CD14-positive monocyte (primary cell): ENCODE data around the gene CAMTA1. TPM values are rescaled to one million over a fixed set of nuclear protein-coding genes. Genes with fewer than 3 reads are reported as not detected.

Source experiments
- DNase-seq, 3 donors: peaks; one replicate each; pipeline ENCODE4 v3.0.0-alpha.2; 2011 to 2022
- H2AFZ ChIP-seq: 2 replicates; pipeline ENCODE4 v1.6.0; 2012; ENCODE audit warnings: mild to moderate bottlenecking, low read depth, low read length, inconsistent platforms; ENCODE audit not compliant: insufficient read depth, poor library complexity, severe bottlenecking
- H3K27ac ChIP-seq, 2 donors: 1 replicate in 1 of 2; 2 replicates in 1 of 2; pipeline ENCODE4 v1.5.1; 2012 to 2013; ENCODE audit warnings: low read length in 2 of 2, control low read depth in 1 of 2, inconsistent platforms in 1 of 2, low read depth in 1 of 2, mild to moderate bottlenecking in 1 of 2
- H3K27me3 ChIP-seq, 2 donors: one replicate each; pipeline versions ENCODE4 v1.6.0 to v1.6.1; 2011 to 2013; ENCODE audit warnings: low read length in 2 of 2; ENCODE audit not compliant: control insufficient read depth in 2 of 2, insufficient read depth in 2 of 2
- H3K36me3 ChIP-seq, 2 donors: replicated peaks in 1 of 2; 1 replicate in 1 of 2; 2 replicates in 1 of 2; pipeline versions ENCODE4 v1.5.1 to v1.6.1; 2012 to 2013; ENCODE audit warnings: low read length in 2 of 2, control low read depth in 1 of 2, inconsistent platforms in 1 of 2, mild to moderate bottlenecking in 1 of 2; ENCODE audit not compliant: insufficient read depth in 2 of 2, control insufficient read depth in 1 of 2
- H3K4me1 ChIP-seq, 2 donors: 1 replicate in 1 of 2; 2 replicates in 1 of 2; pipeline versions ENCODE4 v1.5.1 to v1.6.1; 2012 to 2013; ENCODE audit warnings: low read length in 2 of 2, control low read depth in 1 of 2, inconsistent platforms in 1 of 2, mild to moderate bottlenecking in 1 of 2, moderate library complexity in 1 of 2; ENCODE audit not compliant: insufficient read depth in 2 of 2, control insufficient read depth in 1 of 2
- H3K4me2 ChIP-seq: replicated peaks from 2 replicates; pipeline ENCODE3; 2012; ENCODE audit warnings: low read length, moderate library complexity, mild to moderate bottlenecking; ENCODE audit not compliant: poor library complexity, severe bottlenecking; ENCODE audit errors: extremely low read depth
- H3K4me3 ChIP-seq, 3 experiments: fragments of 200-600 bp in 1 of 3; sonication (generic) in 1 of 3; replicated peaks in 1 of 3; 1 replicate in 2 of 3; 2 replicates in 1 of 3; pipeline ENCODE4 v1.5.1; 2011 to 2013; ENCODE audit warnings: low read length in 3 of 3, mild to moderate bottlenecking in 3 of 3, control low read depth in 2 of 3, low read depth in 2 of 3, inconsistent platforms in 1 of 3, moderate library complexity in 1 of 3
- H3K79me2 ChIP-seq: 2 replicates; pipeline ENCODE4 v1.6.0; 2012; ENCODE audit warnings: mild to moderate bottlenecking, control low read depth, inconsistent platforms, low read length, moderate library complexity; ENCODE audit not compliant: insufficient read depth
- H3K9ac ChIP-seq: 2 replicates; pipeline ENCODE4 v1.6.0; 2017; ENCODE audit warnings: low read length, mild to moderate bottlenecking; ENCODE audit not compliant: insufficient read depth, poor library complexity, severe bottlenecking
- H3K9me3 ChIP-seq, 2 donors: replicated peaks in 1 of 2; 1 replicate in 1 of 2; 2 replicates in 1 of 2; pipeline versions ENCODE4 v1.5.1 to v1.6.1; 2012 to 2013; ENCODE audit warnings: low read length in 2 of 2, control low read depth in 1 of 2; ENCODE audit not compliant: control insufficient read depth in 1 of 2, insufficient read depth in 1 of 2
- H4K20me1 ChIP-seq: 2 replicates; pipeline ENCODE4 v1.6.0; 2012; ENCODE audit warnings: mild to moderate bottlenecking, low read length, control low read depth, moderate library complexity; ENCODE audit not compliant: insufficient read depth
- H3K27ac Mint-ChIP-seq, 7 donors: one replicate each; pipeline ENCODE4 v1.8.0; 2020; ENCODE audit warnings: mild to moderate bottlenecking in 7 of 7, mixed read lengths in 7 of 7, moderate library complexity in 6 of 7, inconsistent platforms in 2 of 7
- H3K27me3 Mint-ChIP-seq, 3 donors: one replicate each; pipeline ENCODE4 v1.8.0; 2021 to 2022; ENCODE audit warnings: low read depth in 3 of 3, mild to moderate bottlenecking in 3 of 3, mixed read lengths in 3 of 3, moderate library complexity in 3 of 3, inconsistent platforms in 1 of 3
- H3K36me3 Mint-ChIP-seq, 2 donors: one replicate each; pipeline ENCODE4 v1.8.0; 2020; ENCODE audit warnings: mixed read lengths in 2 of 2, inconsistent platforms in 1 of 2, mild to moderate bottlenecking in 1 of 2
- H3K4me1 Mint-ChIP-seq: one replicate; pipeline ENCODE4 v1.8.0; 2020; ENCODE audit warnings: mild to moderate bottlenecking, mixed read lengths
- H3K4me3 Mint-ChIP-seq, 2 donors: one replicate each; pipeline ENCODE4 v1.8.0; 2020; ENCODE audit warnings: mild to moderate bottlenecking in 2 of 2, mixed read lengths in 2 of 2, moderate library complexity in 1 of 2
- H3K9me3 Mint-ChIP-seq, 7 donors: one replicate each; pipeline ENCODE4 v1.8.0; 2020 to 2022; ENCODE audit warnings: mixed read lengths in 7 of 7, mild to moderate bottlenecking in 6 of 7, moderate library complexity in 6 of 7, inconsistent platforms in 2 of 7
- CTCF ChIP-seq: fragments of 200-600 bp; IDR thresholded peaks from one replicate; pipeline ENCODE4 v1.8.0; 2022; ENCODE audit warnings: antibody characterized with exemption, mild to moderate bottlenecking
- WGBS: methylation state at CpG from one replicate; pipeline ENCODE4 v1.1.5; 2013; ENCODE audit warnings: missing lambda C conversion rate; ENCODE audit not compliant: insufficient coverage; 5-methylcytosine and 5-hydroxymethylcytosine counted together
- intact Hi-C, 2 donors: fragments of 100-400 bp; cut with micrococcal nuclease; formaldehyde crosslinking; loops; one replicate each; pipeline versions ENCODE4 v1.15.0 to v1.15.1; 2023
- polyA plus RNA-seq, 3 donors: library from polyadenylated mRNA; depleted of rRNA in 1 of 3; unstranded in 2 of 3; stranded (reverse) in 1 of 3; fragments of 300-500 nt in 2 of 3; fragments of >200 nt in 1 of 3; fragmentation: Illumina TruSeq in 2 of 3; gene quantifications; 1 replicate in 2 of 3; 2 replicates in 1 of 3; pipeline ENCODE4 v1.2.3, GENCODE V29; 2012 to 2021

The CAMTA1 gene
- polyA plus RNA-seq, 3 donors: 52.0 to 89.6 (median 78.3) TPM

- no peaks in the 10 kb centered on the region for H3K27me3 ChIP-seq
- H3K9ac ChIP-seq: no peak overlapping the region
- H3K4me2 ChIP-seq: no peak overlapping the region
- Mint-ChIP-seq H3K27ac (no peak overlapping the region), H3K36me3 (no peaks in the 10 kb centered on the region), H3K9me3 (peaks cover 0 to 4% (median 0%) of the 10 kb centered on the region in 7 donors), H3K4me3 (no peak overlapping the region), H3K4me1 (peaks cover 4% of the 10 kb centered on the region), H3K27me3 (peaks cover 0 to 1% (median 0%) of the 10 kb centered on the region in 3 donors)
- no peak overlapping the region for H2AFZ ChIP-seq
- no peaks in the 10 kb centered on the region for H3K79me2 ChIP-seq
- H3K27ac ChIP-seq: no peak overlapping the region
- WGBS: 100% methylated on average over 2 of the region's 17 CpGs
- TF ChIP-seq CTCF: no peak
- H3K36me3 ChIP-seq: no peaks in the 10 kb centered on the region
- no peaks in the 10 kb centered on the region for H4K20me1 ChIP-seq
- no peaks in the 10 kb centered on the region for H3K9me3 ChIP-seq
- DNase-seq: peak in 1 of 3 donors; percentile 36
- no peak overlapping the region for H3K4me3 ChIP-seq
- no peaks in the 10 kb centered on the region for H3K4me1 ChIP-seq
- intact Hi-C loops: no loop called here
These were observed 872.2 kb downstream of the CAMTA1 start for GRCh38 chr1:7657287-7658016.

GRCh38 chr1:7658099-7658498 lies 872.8 kb downstream of the CAMTA1 start:
- Mint-ChIP-seq H3K4me1 (peaks cover 4% of the 10 kb centered on the region), H3K27ac (no peak overlapping the region), H3K36me3 (no peaks in the 10 kb centered on the region), H3K27me3 (no peaks in the 10 kb centered on the region), H3K9me3 (peaks cover 0 to 4% (median 0%) of the 10 kb centered on the region in 7 donors), H3K4me3 (no peak overlapping the region)
- H3K27ac ChIP-seq: no peak overlapping the region
- H3K9ac ChIP-seq: no peak overlapping the region
- intact Hi-C loops: no loop called here
- no peaks in the 10 kb centered on the region for H3K9me3 ChIP-seq
- H3K4me1 ChIP-seq: no peaks in the 10 kb centered on the region
- H2AFZ ChIP-seq: no peak overlapping the region
- H3K36me3 ChIP-seq: no peaks in the 10 kb centered on the region
- DNase-seq: no peak
- no peak for TF ChIP-seq CTCF
- H3K4me2 ChIP-seq: no peak overlapping the region
- no peak overlapping the region for H3K4me3 ChIP-seq
- H3K79me2 ChIP-seq: no peaks in the 10 kb centered on the region
- WGBS: 88% methylated on average over 5 of the region's 7 CpGs
- no peaks in the 10 kb centered on the region for H4K20me1 ChIP-seq
- H3K27me3 ChIP-seq: no peaks in the 10 kb centered on the region
